GM23338 (cell line): ENCODE measurements around the gene DRGX. TPM values are rescaled to one million over a fixed set of nuclear protein-coding genes. Genes with fewer than 3 reads are reported as not detected.

Experiments
- ATAC-seq: fragments of 200-7000 bp; cut with Tn5 transposase; 3 replicates; pipeline ENCODE4 v1.9.1; 2020
- DNase-seq: peaks from one replicate; pipeline ENCODE4 v3.0.0-alpha.2; 2015; ENCODE audit warnings: low spot score
- H2AFZ ChIP-seq: fragments of 200-600 bp; sonication (generic); 2 replicates; pipeline ENCODE4 v1.8.0; 2016; ENCODE audit warnings: antibody characterized with exemption, mild to moderate bottlenecking, moderate library complexity
- H3F3A ChIP-seq: fragments of 200-600 bp; sonication (generic); replicated peaks from 2 replicates; pipeline ENCODE4 v1.8.0; 2017; ENCODE audit warnings: antibody characterized with exemption, mixed run types, low read depth
- H3K27ac ChIP-seq: fragments of 200-600 bp; sonication (generic); 2 replicates; pipeline ENCODE4 v1.6.1; 2016; ENCODE audit warnings: low read depth
- H3K27me3 ChIP-seq: fragments of 200-600 bp; sonication (generic); 2 replicates; pipeline ENCODE4 v1.8.0; 2016; ENCODE audit warnings: mild to moderate bottlenecking, mixed run types, moderate library complexity; ENCODE audit not compliant: insufficient read depth
- H3K36me3 ChIP-seq: fragments of 200-600 bp; sonication (generic); 2 replicates; pipeline ENCODE4 v1.8.0; 2016; ENCODE audit warnings: mild to moderate bottlenecking; ENCODE audit not compliant: insufficient read depth
- H3K4me1 ChIP-seq: fragments of 200-600 bp; sonication (generic); 2 replicates; pipeline ENCODE4 v1.8.0; 2016; ENCODE audit warnings: mild to moderate bottlenecking, moderate library complexity; ENCODE audit not compliant: insufficient read depth
- H3K4me2 ChIP-seq: fragments of 200-600 bp; sonication (generic); 2 replicates; pipeline ENCODE4 v1.7.1; 2017; ENCODE audit warnings: mixed run types
- H3K4me3 ChIP-seq: fragments of 200-600 bp; sonication (generic); 2 replicates; pipeline ENCODE4 v1.6.1; 2016; ENCODE audit warnings: mixed run types
- H3K79me2 ChIP-seq: fragments of 200-600 bp; sonication (generic); replicated peaks from 2 replicates; pipeline ENCODE4 v1.8.0; 2017; ENCODE audit warnings: mild to moderate bottlenecking; ENCODE audit not compliant: insufficient read depth
- H3K9me2 ChIP-seq: fragments of 200-600 bp; sonication (generic); 2 replicates; pipeline ENCODE4 v1.8.0; 2017; ENCODE audit not compliant: insufficient read depth
- H4K20me1 ChIP-seq: fragments of 200-600 bp; sonication (generic); replicated peaks from 2 replicates; pipeline ENCODE4 v1.8.0; 2017; ENCODE audit warnings: mild to moderate bottlenecking; ENCODE audit not compliant: insufficient read depth
- H3K27ac Mint-ChIP-seq: 2 replicates; pipeline ENCODE4 v1.8.0; 2020; ENCODE audit warnings: inconsistent platforms, mild to moderate bottlenecking, moderate library complexity, mixed read lengths
- H3K27me3 Mint-ChIP-seq: 3 replicates; pipeline ENCODE4 v1.8.0; 2022; ENCODE audit warnings: low read depth, mild to moderate bottlenecking, moderate library complexity, mixed read lengths, inconsistent platforms; ENCODE audit not compliant: insufficient read depth, poor library complexity
- H3K36me3 Mint-ChIP-seq: 3 replicates; pipeline ENCODE4 v1.8.0; 2021; ENCODE audit warnings: low read depth, mild to moderate bottlenecking, inconsistent platforms, moderate library complexity, mixed read lengths
- H3K4me1 Mint-ChIP-seq: 3 replicates; pipeline ENCODE4 v1.8.0; 2020; ENCODE audit warnings: mild to moderate bottlenecking, inconsistent platforms, mixed read lengths
- H3K4me3 Mint-ChIP-seq: 3 replicates; pipeline ENCODE4 v1.8.0; 2021; ENCODE audit warnings: moderate library complexity, mild to moderate bottlenecking, inconsistent platforms, mixed read lengths
- H3K9me3 Mint-ChIP-seq: 3 replicates; pipeline ENCODE4 v1.8.0; 2020; ENCODE audit warnings: moderate library complexity, mild to moderate bottlenecking, inconsistent platforms, mixed read lengths
- CREB1 ChIP-seq: fragments of 250-450 bp; sonication (Bioruptor Pico); IDR thresholded peaks from 2 replicates; pipeline ENCODE4 v1.5.0; 2020; ENCODE audit warnings: low read depth, mild to moderate bottlenecking, moderate library complexity
- EZH2phosphoT487 ChIP-seq: fragments of 200-600 bp; sonication (generic); IDR thresholded peaks from one replicate; pipeline ENCODE4 v1.8.1; 2018; ENCODE audit warnings: antibody characterized with exemption; ENCODE audit not compliant: unreplicated experiment
- POLR2AphosphoS5 ChIP-seq: IDR thresholded peaks from 2 replicates; pipeline ENCODE4 v1.6.1; 2016; ENCODE audit warnings: antibody characterized with exemption, low read depth
- STAT1 ChIP-seq: IDR thresholded peaks from one replicate; pipeline ENCODE4 v1.6.1; 2016; ENCODE audit warnings: antibody characterized with exemption; ENCODE audit not compliant: unreplicated experiment
- ZNF114 ChIP-seq: fragments of 250-450 bp; sonication (Bioruptor Pico); IDR thresholded peaks from 2 replicates; pipeline ENCODE4 v1.5.0; 2020; ENCODE audit warnings: mild to moderate bottlenecking, moderate library complexity
- polyA plus RNA-seq: library from polyadenylated mRNA; unstranded; fragments of >200 nt; fragmentation: Nextera tagmentation; extraction: Ambion mirVana; gene quantifications from 2 replicates; pipeline ENCODE4 v1.2.1, GENCODE V29; 2016
- total RNA-seq: library from RNA; depleted of rRNA; stranded (reverse); fragments of >200 nt; shearing (Covaris generic); gene quantifications from 2 replicates; pipeline ENCODE4 v1.2.3, GENCODE V29; 2014
- TF ChIP-seq, protein P1 (sequence below): IDR thresholded peaks from one replicate; pipeline ENCODE4 v1.6.1; 2018; ENCODE audit warnings: antibody characterized with exemption; ENCODE audit not compliant: unreplicated experiment
- TF ChIP-seq, protein P2 (sequence below), 2 experiments: fragments of 200-600 bp in 1 of 2; sonication (generic) in 1 of 2; conservative IDR thresholded peaks; 2 replicates each; pipeline versions ENCODE4 v1.5.1 to v1.6.1; 2016 to 2017; ENCODE audit warnings: antibody characterized with exemption in 2 of 2, low read depth in 2 of 2, mild to moderate bottlenecking in 2 of 2, moderate library complexity in 1 of 2

The DRGX gene
- total and polyA plus RNA-seq, 2 experiments from 2014 or later: not detected

DNA sequence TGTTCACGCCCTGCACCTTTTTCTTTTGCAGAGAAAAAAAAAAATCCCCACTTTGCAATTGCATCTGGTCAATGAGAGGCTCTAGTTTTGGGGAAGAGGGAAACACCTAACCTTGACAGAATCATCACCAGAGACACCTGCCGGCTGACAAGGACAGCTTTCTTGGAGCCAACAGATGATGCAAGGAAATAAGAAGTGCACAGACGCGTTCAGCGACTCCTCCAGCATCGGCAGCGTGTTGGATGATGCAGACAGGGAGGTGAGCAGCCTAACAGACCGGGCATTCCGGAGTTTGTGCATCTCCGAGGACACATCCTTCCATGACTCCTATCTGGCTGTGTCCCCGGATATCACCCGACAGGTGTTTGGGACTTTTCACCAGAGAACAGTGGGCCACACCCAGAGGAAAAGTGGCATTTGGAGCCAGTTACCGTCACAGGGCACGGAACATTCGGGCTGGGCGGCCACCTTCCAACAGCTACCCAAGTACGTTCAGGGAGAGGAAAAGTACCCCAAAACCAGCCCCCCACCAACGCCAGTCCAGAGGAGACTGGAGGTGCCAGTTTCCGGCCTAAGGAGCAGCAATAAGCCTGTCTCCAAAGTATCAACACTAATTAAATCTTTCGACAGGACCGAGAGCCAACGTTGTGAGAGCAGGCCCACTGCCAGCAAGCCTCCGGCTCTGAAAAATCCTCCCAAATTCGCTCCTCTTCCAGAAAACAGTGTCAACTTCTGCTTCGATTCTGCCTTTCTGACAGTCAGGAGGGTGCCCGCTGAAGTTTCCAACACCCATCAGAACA lies 73.3 kb downstream of the DRGX start:
- TF ChIP-seq CREB1 (CRISPR knock-in tag) (no peak), ZNF114 (CRISPR knock-in tag) (no peak), POLR2AphosphoS5 (no peak), EZH2phosphoT487 (no peak)
- TF ChIP-seq, protein P1, sequence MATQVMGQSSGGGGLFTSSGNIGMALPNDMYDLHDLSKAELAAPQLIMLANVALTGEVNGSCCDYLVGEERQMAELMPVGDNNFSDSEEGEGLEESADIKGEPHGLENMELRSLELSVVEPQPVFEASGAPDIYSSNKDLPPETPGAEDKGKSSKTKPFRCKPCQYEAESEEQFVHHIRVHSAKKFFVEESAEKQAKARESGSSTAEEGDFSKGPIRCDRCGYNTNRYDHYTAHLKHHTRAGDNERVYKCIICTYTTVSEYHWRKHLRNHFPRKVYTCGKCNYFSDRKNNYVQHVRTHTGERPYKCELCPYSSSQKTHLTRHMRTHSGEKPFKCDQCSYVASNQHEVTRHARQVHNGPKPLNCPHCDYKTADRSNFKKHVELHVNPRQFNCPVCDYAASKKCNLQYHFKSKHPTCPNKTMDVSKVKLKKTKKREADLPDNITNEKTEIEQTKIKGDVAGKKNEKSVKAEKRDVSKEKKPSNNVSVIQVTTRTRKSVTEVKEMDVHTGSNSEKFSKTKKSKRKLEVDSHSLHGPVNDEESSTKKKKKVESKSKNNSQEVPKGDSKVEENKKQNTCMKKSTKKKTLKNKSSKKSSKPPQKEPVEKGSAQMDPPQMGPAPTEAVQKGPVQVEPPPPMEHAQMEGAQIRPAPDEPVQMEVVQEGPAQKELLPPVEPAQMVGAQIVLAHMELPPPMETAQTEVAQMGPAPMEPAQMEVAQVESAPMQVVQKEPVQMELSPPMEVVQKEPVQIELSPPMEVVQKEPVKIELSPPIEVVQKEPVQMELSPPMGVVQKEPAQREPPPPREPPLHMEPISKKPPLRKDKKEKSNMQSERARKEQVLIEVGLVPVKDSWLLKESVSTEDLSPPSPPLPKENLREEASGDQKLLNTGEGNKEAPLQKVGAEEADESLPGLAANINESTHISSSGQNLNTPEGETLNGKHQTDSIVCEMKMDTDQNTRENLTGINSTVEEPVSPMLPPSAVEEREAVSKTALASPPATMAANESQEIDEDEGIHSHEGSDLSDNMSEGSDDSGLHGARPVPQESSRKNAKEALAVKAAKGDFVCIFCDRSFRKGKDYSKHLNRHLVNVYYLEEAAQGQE: no peak
- TF ChIP-seq, protein P2, sequence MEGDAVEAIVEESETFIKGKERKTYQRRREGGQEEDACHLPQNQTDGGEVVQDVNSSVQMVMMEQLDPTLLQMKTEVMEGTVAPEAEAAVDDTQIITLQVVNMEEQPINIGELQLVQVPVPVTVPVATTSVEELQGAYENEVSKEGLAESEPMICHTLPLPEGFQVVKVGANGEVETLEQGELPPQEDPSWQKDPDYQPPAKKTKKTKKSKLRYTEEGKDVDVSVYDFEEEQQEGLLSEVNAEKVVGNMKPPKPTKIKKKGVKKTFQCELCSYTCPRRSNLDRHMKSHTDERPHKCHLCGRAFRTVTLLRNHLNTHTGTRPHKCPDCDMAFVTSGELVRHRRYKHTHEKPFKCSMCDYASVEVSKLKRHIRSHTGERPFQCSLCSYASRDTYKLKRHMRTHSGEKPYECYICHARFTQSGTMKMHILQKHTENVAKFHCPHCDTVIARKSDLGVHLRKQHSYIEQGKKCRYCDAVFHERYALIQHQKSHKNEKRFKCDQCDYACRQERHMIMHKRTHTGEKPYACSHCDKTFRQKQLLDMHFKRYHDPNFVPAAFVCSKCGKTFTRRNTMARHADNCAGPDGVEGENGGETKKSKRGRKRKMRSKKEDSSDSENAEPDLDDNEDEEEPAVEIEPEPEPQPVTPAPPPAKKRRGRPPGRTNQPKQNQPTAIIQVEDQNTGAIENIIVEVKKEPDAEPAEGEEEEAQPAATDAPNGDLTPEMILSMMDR (conservative IDR thresholded peaks at IDR 0.05; ENCODE audit: low read depth in 2 of 2): no peak
- Mint-ChIP-seq H3K27me3 (peaks cover 7% of the 10 kb centered on the region), H3K4me1 (peaks cover 2% of the 10 kb centered on the region)

DNA sequence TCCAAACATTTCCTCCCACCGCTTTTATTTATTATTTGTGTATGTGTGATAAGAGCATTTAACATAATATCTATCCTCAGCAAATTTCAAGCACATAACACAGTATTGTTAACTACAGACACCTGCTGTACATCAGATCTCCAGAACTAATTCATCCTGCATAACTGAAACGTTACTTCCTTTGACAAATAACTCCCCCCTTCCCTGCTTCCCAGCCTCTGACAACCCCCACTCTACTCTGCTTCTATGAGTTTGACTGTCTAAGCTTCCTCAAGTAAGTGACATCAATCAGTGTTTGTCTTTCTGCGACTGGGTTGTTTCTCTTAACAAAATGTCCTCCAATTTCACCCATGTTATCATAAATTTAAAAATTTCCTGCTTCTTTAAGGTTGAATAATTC lies 74.9 kb downstream of the DRGX start:
- H3K27ac ChIP-seq: no peak overlapping the region
- Mint-ChIP-seq H3K4me1 (no peaks in the 10 kb centered on the region), H3K27ac (no peak overlapping the region), H3K27me3 (peaks cover 3% of the 10 kb centered on the region), H3K4me3 (no peak overlapping the region), H3K9me3 (no peaks in the 10 kb centered on the region), H3K36me3 (no peaks in the 10 kb centered on the region)
- no peak overlapping the region for H2AFZ ChIP-seq
- no peaks in the 10 kb centered on the region for H3K79me2 ChIP-seq
- H3K4me2 ChIP-seq: no peak overlapping the region
- ATAC-seq (no peak), DNase-seq (no peak)
- H3K9me2 ChIP-seq: 0 out of 2 replicates have a peak, but pooled peaks cover 8% of the 10 kb centered on the region
- no peaks in the 10 kb centered on the region for H4K20me1 ChIP-seq
- no peaks in the 10 kb centered on the region for H3F3A ChIP-seq
- TF ChIP-seq STAT1: no peak
- no peaks in the 10 kb centered on the region for H3K4me1 ChIP-seq
- no peaks in the 10 kb centered on the region for H3K27me3 ChIP-seq
- no peaks in the 10 kb centered on the region for H3K36me3 ChIP-seq
- H3K4me3 ChIP-seq: no peak overlapping the region

More for the DNA sequence above, 73.3 kb downstream of the DRGX start:
- H3K36me3 ChIP-seq: no peaks in the 10 kb centered on the region
- H3K27ac Mint-ChIP-seq: no peak overlapping the region; the same call in 1 of the 2 replicates
- H3F3A ChIP-seq: no peaks in the 10 kb centered on the region
- DNase-seq (no peak), ATAC-seq (no peak)
- no peaks in the 10 kb centered on the region for H3K36me3 Mint-ChIP-seq
- H3K4me1 ChIP-seq: no peaks in the 10 kb centered on the region
- H3K4me3 Mint-ChIP-seq: no peak overlapping the region
- H3K4me3 ChIP-seq: no peak overlapping the region
- no peak overlapping the region; the same call in 1 of the 2 replicates for H2AFZ ChIP-seq
- no peaks in the 10 kb centered on the region for H3K9me3 Mint-ChIP-seq
- H4K20me1 ChIP-seq: no peaks in the 10 kb centered on the region
- H3K27ac ChIP-seq: no peak overlapping the region
- H3K9me2 ChIP-seq: no peaks in the 10 kb centered on the region
- H3K79me2 ChIP-seq: no peaks in the 10 kb centered on the region
- no peak overlapping the region for H3K4me2 ChIP-seq
- H3K27me3 ChIP-seq: no peaks in the 10 kb centered on the region
